NCI-H187 treated with DMSO at 0.1 percent for 48 hours (cell line): ENCODE measurements around the gene PIF1.

Source experiments
- DNase-seq: peaks from one replicate; lab custom pipeline; 2025; lab: John Stamatoyannopoulos, UW

Gene PIF1

DNA sequence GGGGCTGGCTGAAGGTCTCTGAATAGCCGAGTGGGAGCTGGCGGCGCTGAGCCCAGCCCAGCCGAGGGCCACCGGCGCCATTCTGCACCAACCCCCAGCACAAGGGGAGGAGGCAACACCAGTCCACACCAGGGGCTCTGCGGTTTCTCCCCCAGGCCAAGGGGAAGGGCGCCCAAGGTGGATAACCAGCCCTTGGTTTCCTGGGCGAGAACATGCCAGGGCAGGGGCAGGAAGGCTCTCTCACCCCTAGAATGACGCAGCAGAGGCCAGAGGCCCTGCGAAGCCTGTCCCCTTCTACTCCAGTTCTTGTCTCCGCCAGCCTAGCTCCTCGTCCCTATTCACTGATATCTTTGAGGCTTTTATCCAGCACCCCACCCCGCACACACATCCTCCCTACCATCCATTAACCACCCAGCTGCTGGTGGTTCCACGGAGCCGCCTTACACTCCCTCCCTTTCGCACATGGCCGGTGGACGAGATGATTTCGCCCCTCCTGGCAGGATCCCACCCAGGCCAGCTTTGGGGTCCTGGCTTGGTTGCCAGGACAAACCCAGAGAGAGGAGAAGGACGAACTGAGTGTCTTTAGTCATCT is 51.3 kb downstream of the PIF1 start:
- DNase-seq, result no peak

DNA sequence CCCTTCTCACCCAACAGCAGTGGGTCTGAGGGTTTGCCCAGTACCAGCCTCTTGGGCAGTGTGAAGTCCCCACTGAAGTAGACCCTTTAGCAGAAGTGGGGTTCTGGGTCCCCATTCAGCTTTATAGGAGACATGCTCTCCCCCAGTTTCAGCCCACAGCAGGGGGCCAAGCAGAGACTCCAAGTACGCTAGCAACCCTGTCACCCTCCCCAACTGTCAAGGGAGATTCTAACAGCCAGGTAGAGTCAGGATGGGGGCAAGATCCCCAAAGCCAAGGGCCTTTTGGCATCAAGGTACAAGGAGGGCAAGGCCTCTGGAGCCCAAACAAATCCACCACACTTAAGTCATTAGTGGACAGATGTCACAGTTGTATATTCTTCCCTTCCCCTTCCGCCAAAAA is 51.8 kb downstream of the PIF1 start:
- DNase-seq, result no peak

DNA sequence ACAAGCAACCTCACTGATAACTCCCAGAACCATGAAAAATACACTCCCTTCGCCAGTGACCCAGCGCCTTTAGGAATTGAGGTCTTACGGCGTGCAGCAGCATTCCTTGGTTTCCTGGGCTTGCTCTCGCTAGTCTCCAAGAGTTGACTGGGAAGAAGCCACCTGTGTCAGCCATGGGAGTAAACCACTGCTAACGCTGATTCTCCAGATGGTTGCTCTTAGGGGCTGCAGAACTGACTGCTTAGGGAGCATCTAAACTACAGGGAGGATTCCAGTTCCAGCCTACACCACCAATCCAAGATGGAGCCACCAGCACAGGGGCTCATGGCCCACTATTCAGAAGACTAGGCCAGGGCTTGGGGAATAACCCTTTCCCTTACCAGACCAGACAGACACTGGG is 52.5 kb downstream of the PIF1 start:
- DNase-seq, result no peak

DNA sequence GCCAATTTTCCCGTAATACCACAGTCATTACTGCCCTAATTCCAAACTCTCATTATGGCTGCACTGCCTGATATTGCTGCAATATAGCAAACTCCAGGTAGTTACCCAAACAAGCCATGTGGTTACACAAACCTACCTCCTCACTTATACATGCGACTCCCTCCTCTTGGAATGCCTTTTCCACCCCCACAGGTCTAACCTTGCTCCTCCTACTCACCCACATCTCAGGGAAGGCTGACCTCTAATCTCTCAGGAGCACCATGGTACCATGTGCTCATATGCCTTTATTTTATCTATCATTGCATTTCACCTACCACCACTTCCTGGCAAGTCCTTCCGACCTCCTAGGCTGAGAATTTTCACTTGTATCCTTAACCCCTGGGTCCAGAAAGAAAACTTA is 53.0 kb downstream of the PIF1 start:
- DNase-seq, result no peak

DNA sequence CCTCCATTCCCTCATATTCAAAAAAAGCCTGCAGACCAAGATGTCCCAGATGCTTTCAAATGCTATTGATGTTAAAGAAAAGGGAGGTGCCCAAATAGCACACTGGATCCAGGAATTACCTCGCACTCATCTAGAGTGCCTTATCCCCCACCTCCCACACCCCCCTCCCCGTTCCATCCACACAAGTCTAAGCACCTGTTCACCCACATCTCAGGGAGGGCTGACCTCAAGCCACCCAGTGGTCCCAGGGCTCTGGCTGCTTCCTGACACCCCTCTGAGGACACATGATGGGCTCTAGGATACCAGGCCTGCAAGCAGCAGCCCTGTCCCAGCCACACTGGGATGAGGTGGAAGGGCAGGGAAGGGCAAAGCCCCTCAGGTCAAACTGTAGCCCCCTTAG is 54.8 kb downstream of the PIF1 start:
- DNase-seq, result no peak

DNA sequence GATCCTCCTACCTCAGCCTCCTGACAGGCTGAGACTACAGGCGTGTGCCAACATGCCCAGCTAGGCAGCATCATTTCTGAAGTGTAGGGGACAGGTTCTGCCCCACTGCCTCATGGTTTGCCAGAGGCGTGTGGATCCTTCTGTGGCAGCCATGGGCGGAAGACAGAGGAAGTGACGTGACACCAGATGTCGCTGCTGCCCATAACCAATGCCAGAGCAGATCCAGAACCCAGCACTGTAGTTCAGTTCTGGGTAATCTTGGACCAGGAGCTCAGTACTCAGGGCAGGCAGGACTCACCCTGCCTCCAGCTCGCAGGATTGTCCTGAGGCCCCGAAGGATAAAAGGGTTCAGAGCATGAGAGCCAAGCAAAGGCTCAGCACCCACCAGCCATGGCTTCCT is 58.2 kb downstream of the PIF1 start:
- no peak for DNase-seq

DNA sequence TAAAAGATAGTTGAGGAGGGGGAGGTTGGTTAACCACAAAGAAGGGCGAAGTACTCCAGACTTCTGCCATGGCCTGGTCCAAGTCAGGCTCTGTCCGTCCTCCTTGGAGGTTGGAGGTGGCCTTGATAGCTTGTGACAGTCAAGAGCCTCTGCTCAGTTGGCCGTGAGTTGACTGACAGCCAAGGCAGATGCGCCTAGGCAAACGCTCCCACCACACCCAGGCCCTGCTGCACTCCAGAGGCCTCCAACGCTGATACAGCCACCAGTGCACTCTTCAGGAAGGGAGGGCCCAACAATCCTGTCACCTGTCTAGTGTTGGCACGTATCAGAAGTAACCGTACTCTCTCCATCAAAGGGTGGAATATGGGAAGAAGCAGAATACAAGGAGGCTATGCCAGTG is 59.4 kb downstream of the PIF1 start:
- no peak for DNase-seq
